H1 (cell line): ENCODE measurements around the gene PAX8. TPM values are rescaled to one million over a fixed set of nuclear protein-coding genes. Genes with fewer than 3 reads are reported as not detected.

Experiments used
- CHD7 ChIP-seq: fragments of 300-600 bp; sonication (generic); IDR thresholded peaks from 2 replicates; pipeline ENCODE4 v1.7.1; 2012; ENCODE audit warnings: low read length, moderate library complexity, mild to moderate bottlenecking, inconsistent platforms; ENCODE audit not compliant: insufficient replicate concordance
- E2F6 ChIP-seq: IDR thresholded peaks from 2 replicates; pipeline ENCODE4 v1.6.1; 2012; ENCODE audit warnings: inconsistent platforms
- GABPA ChIP-seq: IDR thresholded peaks from 2 replicates; pipeline ENCODE4 v1.6.1; 2011; ENCODE audit warnings: mild to moderate bottlenecking, low read length, moderate library complexity, borderline replicate concordance; ENCODE audit not compliant: insufficient read depth
- POU5F1 ChIP-seq: IDR thresholded peaks from 2 replicates; pipeline ENCODE4 v1.6.1; 2011; ENCODE audit warnings: low read depth, mild to moderate bottlenecking, low read length, moderate library complexity
- RNF2 ChIP-seq: fragments of 200-900, 300-1000 bp; sonication (generic); IDR thresholded peaks from 2 replicates; pipeline ENCODE4 v1.7.1; 2016; ENCODE audit warnings: borderline replicate concordance, low read depth, mild to moderate bottlenecking, antibody characterized with exemption, low read length; ENCODE audit not compliant: poor library complexity, severe bottlenecking; ENCODE audit errors: missing control alignments
- SP2 ChIP-seq: IDR thresholded peaks from 2 replicates; pipeline ENCODE4 v1.6.1; 2012; ENCODE audit warnings: mild to moderate bottlenecking, low read length, inconsistent platforms
- SUZ12 ChIP-seq: fragments of 200-600 bp; sonication (generic); IDR thresholded peaks from 2 replicates; pipeline ENCODE4 v1.6.1; 2012; ENCODE audit warnings: mild to moderate bottlenecking, inconsistent platforms, low read length, moderate library complexity, mixed read lengths
- polyA plus RNA-seq, 7 experiments: library from polyadenylated mRNA; depleted of rRNA in 3 of 7; stranded (reverse) in 5 of 7; unstranded in 2 of 7; fragments of >200 nt in 5 of 7; fragments of 200-250 nt in 2 of 7; gene quantifications; 1 replicate in 5 of 7; 2 replicates in 1 of 7; 4 replicates in 1 of 7; pipeline versions ENCODE4 v1.2.1 to v1.2.3, GENCODE V29; 2011 to 2013; ENCODE audit warnings: missing spikeins in 2 of 7, mixed read lengths in 2 of 7
- total RNA-seq: library from RNA; stranded (reverse); fragmentation: NEBNext Ultra II Directional; extraction: Animal tissue kit (Norgen Biotek cat#: 25700); gene quantifications from 2 replicates; pipeline ENCODE4 v1.2.1, GENCODE V29; 2021

Gene PAX8
- total and polyA plus RNA-seq, 2 of the 8 experiments (the other 6 are each of a cell fraction or from before 2014, with no cell fraction given), result 0.02 TPM; not detected in 1

- TF ChIP-seq CHD7 (no peak), SP2 (no peak), SUZ12 (no peak), RNF2 (no peak), POU5F1 (no peak), GABPA (no peak), E2F6 (no peak)
Measured at GRCh38 chr2:113171334-113172075, 107.2 kb downstream of the PAX8 start (continued).
